GM12892 (cell line): ENCODE data around the gene CKAP2.

ENCODE experiments used
- POLR2A ChIP-seq: IDR thresholded peaks from 2 replicates; pipeline ENCODE4 v1.6.1; 2011; ENCODE audit warnings: low read depth, low read length, control low read depth
- POLR2AphosphoS5 ChIP-seq: IDR thresholded peaks from 2 replicates; pipeline ENCODE4 v1.6.1; 2011; ENCODE audit warnings: low read depth, low read length, control low read depth
- TAF1 ChIP-seq: IDR thresholded peaks from 2 replicates; pipeline ENCODE4 v1.6.1; 2011; ENCODE audit warnings: low read depth, mild to moderate bottlenecking, control low read depth, low read length, borderline replicate concordance

- TF ChIP-seq POLR2A (no peak), TAF1 (no peak), POLR2AphosphoS5 (no peak)
Measured at GRCh38 chr13:52421216-52421615, 34.1 kb upstream of the CKAP2 start.
